ENCODE data around the gene TMEM59L. TPM values are rescaled to one million over a fixed set of nuclear protein-coding genes. Genes with fewer than 3 reads are reported as not detected.

The TMEM59L gene
- total and polyA plus RNA-seq, 2 of the 13 experiments (the other 11 are each of a cell fraction or from before 2014, with no cell fraction given) = 0.97 to 5.5 TPM

DNA sequence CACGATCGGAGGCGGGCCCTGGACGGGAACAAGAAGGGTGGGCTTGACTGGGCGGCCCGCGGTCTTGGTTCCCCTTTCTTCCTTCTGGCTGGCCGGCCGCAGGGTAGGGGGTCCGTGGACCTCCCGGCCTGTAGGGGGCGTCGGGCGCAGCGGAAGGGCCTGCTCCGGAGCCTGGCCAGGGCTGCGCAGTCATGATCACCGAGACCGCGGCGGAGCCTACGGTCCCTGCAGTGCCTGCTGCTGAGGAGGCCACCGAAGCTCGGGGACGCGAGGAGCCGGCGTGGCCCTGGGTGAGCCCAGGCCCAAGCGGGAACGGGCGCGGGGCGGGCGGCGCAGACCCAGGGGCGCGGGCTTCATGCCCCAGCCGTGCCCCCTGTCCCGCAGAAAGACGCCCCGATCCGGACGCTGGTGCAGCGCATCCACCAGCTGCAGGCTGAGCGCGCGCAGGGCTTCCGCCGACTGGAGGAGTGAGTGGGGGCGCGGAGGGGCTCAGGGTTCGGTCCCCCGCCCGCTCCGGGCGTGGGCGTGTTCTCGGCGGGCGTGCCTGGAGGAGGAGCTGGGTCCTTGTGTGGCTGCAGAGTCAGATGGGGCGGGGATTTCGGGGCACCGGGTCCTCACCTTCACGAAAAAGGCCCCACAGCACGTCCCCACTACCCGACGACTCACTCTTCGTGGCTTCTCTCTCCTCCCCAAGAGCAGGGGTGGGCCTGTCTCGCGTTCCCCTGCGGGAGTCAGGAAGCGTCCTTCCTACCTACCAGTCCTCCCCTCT is 23.9 kb upstream of the TMEM59L start, which contains the start of gene REX1BD (continued):
- TF ChIP-seq, protein P1, sequence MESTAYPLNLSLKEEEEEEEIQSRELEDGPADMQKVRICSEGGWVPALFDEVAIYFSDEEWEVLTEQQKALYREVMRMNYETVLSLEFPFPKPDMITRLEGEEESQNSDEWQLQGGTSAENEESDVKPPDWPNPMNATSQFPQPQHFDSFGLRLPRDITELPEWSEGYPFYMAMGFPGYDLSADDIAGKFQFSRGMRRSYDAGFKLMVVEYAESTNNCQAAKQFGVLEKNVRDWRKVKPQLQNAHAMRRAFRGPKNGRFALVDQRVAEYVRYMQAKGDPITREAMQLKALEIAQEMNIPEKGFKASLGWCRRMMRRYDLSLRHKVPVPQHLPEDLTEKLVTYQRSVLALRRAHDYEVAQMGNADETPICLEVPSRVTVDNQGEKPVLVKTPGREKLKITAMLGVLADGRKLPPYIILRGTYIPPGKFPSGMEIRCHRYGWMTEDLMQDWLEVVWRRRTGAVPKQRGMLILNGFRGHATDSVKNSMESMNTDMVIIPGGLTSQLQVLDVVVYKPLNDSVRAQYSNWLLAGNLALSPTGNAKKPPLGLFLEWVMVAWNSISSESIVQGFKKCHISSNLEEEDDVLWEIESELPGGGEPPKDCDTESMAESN (CRISPR knock-in tag; conservative IDR thresholded peaks at IDR 0.05) = no peak; the same call in 1 of the 2 replicates
- TF ChIP-seq, protein P2, sequence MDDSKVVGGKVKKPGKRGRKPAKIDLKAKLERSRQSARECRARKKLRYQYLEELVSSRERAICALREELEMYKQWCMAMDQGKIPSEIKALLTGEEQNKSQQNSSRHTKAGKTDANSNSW (CRISPR knock-in tag; IDR thresholded peaks at IDR 0.05; ENCODE audit: borderline replicate concordance) = no peak; the same call in 1 of the 2 replicates
- TF ChIP-seq POLR2A (IDR thresholded peaks at IDR 0.05; ENCODE audit: insufficient read depth in 1 of 2, low read depth in 2 of 2, low read length in 2 of 2) (peak; percentile 75 to 98), ZNF724P (CRISPR knock-in tag; IDR thresholded peaks at IDR 0.05; ENCODE audit: borderline replicate concordance) (no peak), ZFYVE20 (CRISPR knock-in tag; IDR thresholded peaks at IDR 0.05; ENCODE audit: borderline replicate concordance, low read depth) (0 out of 2 replicates have a peak, but pooled peaks have one; percentile 49), AHR (CRISPR knock-in tag; IDR thresholded peaks at IDR 0.05) (peak; percentile 54; the same call in 1 of the 2 replicates), ZNF33B (CRISPR knock-in tag; IDR thresholded peaks at IDR 0.05) (peak; percentile 65)
- TF ChIP-seq, protein P3, sequence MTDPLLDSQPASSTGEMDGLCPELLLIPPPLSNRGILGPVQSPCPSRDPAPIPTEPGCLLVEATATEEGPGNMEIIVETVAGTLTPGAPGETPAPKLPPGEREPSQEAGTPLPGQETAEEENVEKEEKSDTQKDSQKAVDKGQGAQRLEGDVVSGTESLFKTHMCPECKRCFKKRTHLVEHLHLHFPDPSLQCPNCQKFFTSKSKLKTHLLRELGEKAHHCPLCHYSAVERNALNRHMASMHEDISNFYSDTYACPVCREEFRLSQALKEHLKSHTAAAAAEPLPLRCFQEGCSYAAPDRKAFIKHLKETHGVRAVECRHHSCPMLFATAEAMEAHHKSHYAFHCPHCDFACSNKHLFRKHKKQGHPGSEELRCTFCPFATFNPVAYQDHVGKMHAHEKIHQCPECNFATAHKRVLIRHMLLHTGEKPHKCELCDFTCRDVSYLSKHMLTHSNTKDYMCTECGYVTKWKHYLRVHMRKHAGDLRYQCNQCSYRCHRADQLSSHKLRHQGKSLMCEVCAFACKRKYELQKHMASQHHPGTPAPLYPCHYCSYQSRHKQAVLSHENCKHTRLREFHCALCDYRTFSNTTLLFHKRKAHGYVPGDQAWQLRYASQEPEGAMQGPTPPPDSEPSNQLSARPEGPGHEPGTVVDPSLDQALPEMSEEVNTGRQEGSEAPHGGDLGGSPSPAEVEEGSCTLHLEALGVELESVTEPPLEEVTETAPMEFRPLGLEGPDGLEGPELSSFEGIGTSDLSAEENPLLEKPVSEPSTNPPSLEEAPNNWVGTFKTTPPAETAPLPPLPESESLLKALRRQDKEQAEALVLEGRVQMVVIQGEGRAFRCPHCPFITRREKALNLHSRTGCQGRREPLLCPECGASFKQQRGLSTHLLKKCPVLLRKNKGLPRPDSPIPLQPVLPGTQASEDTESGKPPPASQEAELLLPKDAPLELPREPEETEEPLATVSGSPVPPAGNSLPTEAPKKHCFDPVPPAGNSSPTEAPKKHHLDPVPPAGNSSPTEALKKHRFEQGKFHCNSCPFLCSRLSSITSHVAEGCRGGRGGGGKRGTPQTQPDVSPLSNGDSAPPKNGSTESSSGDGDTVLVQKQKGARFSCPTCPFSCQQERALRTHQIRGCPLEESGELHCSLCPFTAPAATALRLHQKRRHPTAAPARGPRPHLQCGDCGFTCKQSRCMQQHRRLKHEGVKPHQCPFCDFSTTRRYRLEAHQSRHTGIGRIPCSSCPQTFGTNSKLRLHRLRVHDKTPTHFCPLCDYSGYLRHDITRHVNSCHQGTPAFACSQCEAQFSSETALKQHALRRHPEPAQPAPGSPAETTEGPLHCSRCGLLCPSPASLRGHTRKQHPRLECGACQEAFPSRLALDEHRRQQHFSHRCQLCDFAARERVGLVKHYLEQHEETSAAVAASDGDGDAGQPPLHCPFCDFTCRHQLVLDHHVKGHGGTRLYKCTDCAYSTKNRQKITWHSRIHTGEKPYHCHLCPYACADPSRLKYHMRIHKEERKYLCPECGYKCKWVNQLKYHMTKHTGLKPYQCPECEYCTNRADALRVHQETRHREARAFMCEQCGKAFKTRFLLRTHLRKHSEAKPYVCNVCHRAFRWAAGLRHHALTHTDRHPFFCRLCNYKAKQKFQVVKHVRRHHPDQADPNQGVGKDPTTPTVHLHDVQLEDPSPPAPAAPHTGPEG (CRISPR knock-in tag; IDR thresholded peaks at IDR 0.05) = peak; percentile 52
- TF ChIP-seq, protein P4, sequence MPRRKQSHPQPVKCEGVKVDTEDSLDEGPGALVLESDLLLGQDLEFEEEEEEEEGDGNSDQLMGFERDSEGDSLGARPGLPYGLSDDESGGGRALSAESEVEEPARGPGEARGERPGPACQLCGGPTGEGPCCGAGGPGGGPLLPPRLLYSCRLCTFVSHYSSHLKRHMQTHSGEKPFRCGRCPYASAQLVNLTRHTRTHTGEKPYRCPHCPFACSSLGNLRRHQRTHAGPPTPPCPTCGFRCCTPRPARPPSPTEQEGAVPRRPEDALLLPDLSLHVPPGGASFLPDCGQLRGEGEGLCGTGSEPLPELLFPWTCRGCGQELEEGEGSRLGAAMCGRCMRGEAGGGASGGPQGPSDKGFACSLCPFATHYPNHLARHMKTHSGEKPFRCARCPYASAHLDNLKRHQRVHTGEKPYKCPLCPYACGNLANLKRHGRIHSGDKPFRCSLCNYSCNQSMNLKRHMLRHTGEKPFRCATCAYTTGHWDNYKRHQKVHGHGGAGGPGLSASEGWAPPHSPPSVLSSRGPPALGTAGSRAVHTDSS (CRISPR knock-in tag; conservative IDR thresholded peaks at IDR 0.05) = no peak
- TF ChIP-seq, protein P5, sequence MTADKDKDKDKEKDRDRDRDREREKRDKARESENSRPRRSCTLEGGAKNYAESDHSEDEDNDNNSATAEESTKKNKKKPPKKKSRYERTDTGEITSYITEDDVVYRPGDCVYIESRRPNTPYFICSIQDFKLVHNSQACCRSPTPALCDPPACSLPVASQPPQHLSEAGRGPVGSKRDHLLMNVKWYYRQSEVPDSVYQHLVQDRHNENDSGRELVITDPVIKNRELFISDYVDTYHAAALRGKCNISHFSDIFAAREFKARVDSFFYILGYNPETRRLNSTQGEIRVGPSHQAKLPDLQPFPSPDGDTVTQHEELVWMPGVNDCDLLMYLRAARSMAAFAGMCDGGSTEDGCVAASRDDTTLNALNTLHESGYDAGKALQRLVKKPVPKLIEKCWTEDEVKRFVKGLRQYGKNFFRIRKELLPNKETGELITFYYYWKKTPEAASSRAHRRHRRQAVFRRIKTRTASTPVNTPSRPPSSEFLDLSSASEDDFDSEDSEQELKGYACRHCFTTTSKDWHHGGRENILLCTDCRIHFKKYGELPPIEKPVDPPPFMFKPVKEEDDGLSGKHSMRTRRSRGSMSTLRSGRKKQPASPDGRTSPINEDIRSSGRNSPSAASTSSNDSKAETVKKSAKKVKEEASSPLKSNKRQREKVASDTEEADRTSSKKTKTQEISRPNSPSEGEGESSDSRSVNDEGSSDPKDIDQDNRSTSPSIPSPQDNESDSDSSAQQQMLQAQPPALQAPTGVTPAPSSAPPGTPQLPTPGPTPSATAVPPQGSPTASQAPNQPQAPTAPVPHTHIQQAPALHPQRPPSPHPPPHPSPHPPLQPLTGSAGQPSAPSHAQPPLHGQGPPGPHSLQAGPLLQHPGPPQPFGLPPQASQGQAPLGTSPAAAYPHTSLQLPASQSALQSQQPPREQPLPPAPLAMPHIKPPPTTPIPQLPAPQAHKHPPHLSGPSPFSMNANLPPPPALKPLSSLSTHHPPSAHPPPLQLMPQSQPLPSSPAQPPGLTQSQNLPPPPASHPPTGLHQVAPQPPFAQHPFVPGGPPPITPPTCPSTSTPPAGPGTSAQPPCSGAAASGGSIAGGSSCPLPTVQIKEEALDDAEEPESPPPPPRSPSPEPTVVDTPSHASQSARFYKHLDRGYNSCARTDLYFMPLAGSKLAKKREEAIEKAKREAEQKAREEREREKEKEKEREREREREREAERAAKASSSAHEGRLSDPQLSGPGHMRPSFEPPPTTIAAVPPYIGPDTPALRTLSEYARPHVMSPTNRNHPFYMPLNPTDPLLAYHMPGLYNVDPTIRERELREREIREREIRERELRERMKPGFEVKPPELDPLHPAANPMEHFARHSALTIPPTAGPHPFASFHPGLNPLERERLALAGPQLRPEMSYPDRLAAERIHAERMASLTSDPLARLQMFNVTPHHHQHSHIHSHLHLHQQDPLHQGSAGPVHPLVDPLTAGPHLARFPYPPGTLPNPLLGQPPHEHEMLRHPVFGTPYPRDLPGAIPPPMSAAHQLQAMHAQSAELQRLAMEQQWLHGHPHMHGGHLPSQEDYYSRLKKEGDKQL (CRISPR knock-in tag; IDR thresholded peaks at IDR 0.05; ENCODE audit: low read depth) = 0 out of 2 replicates have a peak, but pooled peaks have one; percentile 19
